ENCODE measurements around the gene TBC1D8. TPM values are rescaled to one million over a fixed set of nuclear protein-coding genes. Genes with fewer than 3 reads are reported as not detected.
A peak's percentile ranks its signal among the peaks of the same experiment; 100 is the strongest.

The TBC1D8 gene
- total RNA-seq, 1 experiment from 2014 or later, result 139 TPM

GRCh38 chr2:101089942-101090799 is 61.0 kb downstream of the TBC1D8 start:
- Histone ChIP-seq H3K4me1 (ENCODE audit: control insufficient read depth, insufficient read depth, low read length) (peaks cover 35% of the 10 kb centered on the region), H3K27ac (ENCODE audit: low read length) (peak overlapping the region; percentile 49), H3K9me3 (ENCODE audit: control insufficient read depth, insufficient read depth, low read depth, low read length) (no peaks in the 10 kb centered on the region), H3K27me3 (ENCODE audit: control insufficient read depth, insufficient read depth, low read length) (no peaks in the 10 kb centered on the region), H3K4me3 (ENCODE audit: low read depth in 2 of 2, low read length in 2 of 2) (no peak overlapping the region), H3K36me3 (ENCODE audit: control insufficient read depth, insufficient read depth, low read length) (peaks cover 6% of the 10 kb centered on the region)
- ChIA-PET POLR2A (no interaction called here), CTCF (interaction anchor here (0.6 to 0.7 kb wide), 3 partner anchors 32 to 1465 kb away, joined by 3 to 13 read pairs (median 3); no protein-coding TSS in a partner anchor)
- TF ChIP-seq CTCF (IDR thresholded peaks at IDR 0.05), result no peak
- no peak for TF ChIP-seq REST (IDR thresholded peaks at IDR 0.05; ENCODE audit: insufficient read depth in 1 of 2, low read depth in 2 of 2, low read length in 1 of 2)
- no peak for TF ChIP-seq TCF7L2 (IDR thresholded peaks at IDR 0.05; ENCODE audit: low read depth, low read length)
- TF ChIP-seq SIN3A (IDR thresholded peaks at IDR 0.05; ENCODE audit: borderline replicate concordance, insufficient read depth, low read depth, low read length), result no peak
- no peak; the same call in 1 of the 2 replicates for TF ChIP-seq POLR2AphosphoS5 (IDR thresholded peaks at IDR 0.05; ENCODE audit: low read depth, low read length)
- peak; percentile 49 for ATAC-seq
- BruUV-seq (replicated peaks), result no TSS peak
- no peak for DNase-seq (ENCODE audit: low read depth, low spot score)
- in situ Hi-C loops (cut with HindIII; ENCODE audit: low pct_unique_long_range_greater_than_20kb, low sequenced_read_pairs) (no loop called here), intact Hi-C loops (cut with micrococcal nuclease; ENCODE audit: unreplicated experiment) (no loop called here)

- no TSS peak for BruUV-seq (replicated peaks)
- H3K36me3 ChIP-seq (ENCODE audit: control insufficient read depth, insufficient read depth, low read length), result peaks cover 6% of the 10 kb centered on the region
- POLR2A ChIA-PET, result no interaction called here
- H3K27ac ChIP-seq (ENCODE audit: low read length), result peak overlapping the region; percentile 49
- intact Hi-C loops (cut with micrococcal nuclease; ENCODE audit: unreplicated experiment) (no loop called here), in situ Hi-C loops (cut with HindIII; ENCODE audit: low pct_unique_long_range_greater_than_20kb, low sequenced_read_pairs) (no loop called here)
- H3K4me1 ChIP-seq (ENCODE audit: control insufficient read depth, insufficient read depth, low read length), result peaks cover 30% of the 10 kb centered on the region
- DNase-seq (ENCODE audit: low read depth, low spot score) (no peak), ATAC-seq (no peak)
- no peak overlapping the region for H3K4me3 ChIP-seq (ENCODE audit: low read depth in 2 of 2, low read length in 2 of 2)
- TF ChIP-seq CTCF (IDR thresholded peaks at IDR 0.05) (no peak), REST (IDR thresholded peaks at IDR 0.05; ENCODE audit: insufficient read depth in 1 of 2, low read depth in 2 of 2, low read length in 1 of 2) (no peak), TCF7L2 (IDR thresholded peaks at IDR 0.05; ENCODE audit: low read depth, low read length) (no peak), POLR2AphosphoS5 (IDR thresholded peaks at IDR 0.05; ENCODE audit: low read depth, low read length) (no peak), SIN3A (IDR thresholded peaks at IDR 0.05; ENCODE audit: borderline replicate concordance, insufficient read depth, low read depth, low read length) (no peak)
- H3K9me3 ChIP-seq (ENCODE audit: control insufficient read depth, insufficient read depth, low read depth, low read length), result no peaks in the 10 kb centered on the region
- no peaks in the 10 kb centered on the region for H3K27me3 ChIP-seq (ENCODE audit: control insufficient read depth, insufficient read depth, low read length)
- CTCF ChIA-PET, result interaction anchor here (0.6 to 0.7 kb wide), 2 partner anchors 33 to 1465 kb away, joined by 3 read pairs; no protein-coding TSS in a partner anchor
Measured at GRCh38 chr2:101089419-101089818, 61.8 kb downstream of the TBC1D8 start.

Measured in Panc1 (cell line).